Left lung (tissue), 10 donors: ENCODE results near the gene TCEA2. TPM values are rescaled to one million over a fixed set of nuclear protein-coding genes. Genes with fewer than 3 reads are reported as not detected.

Experiments used
- ATAC-seq: fragments of 200-7000 bp; cut with Tn5 transposase; one replicate; pipeline ENCODE4 v1.9.1; 2020; ENCODE audit warnings: moderate library complexity
- DNase-seq, 4 donors: peaks; one replicate each; pipeline ENCODE4 v3.0.0-alpha.2; 2013 to 2020
- H3K27ac ChIP-seq, 2 donors: fragments of 200-600 bp; sonication (generic) in 1 of 2; one replicate each; pipeline versions ENCODE4 v1.5.0 to v1.8.0; 2020 to 2021
- H3K27me3 ChIP-seq, 2 donors: fragments of 200-600 bp; sonication (generic) in 1 of 2; one replicate each; pipeline versions ENCODE4 v1.5.0 to v1.8.0; 2020 to 2021
- H3K36me3 ChIP-seq, 2 donors: fragments of 200-600 bp; sonication (generic) in 1 of 2; one replicate each; pipeline versions ENCODE4 v1.5.0 to v1.8.0; 2020 to 2021
- H3K4me1 ChIP-seq, 2 donors: fragments of 200-600 bp; one replicate each; pipeline ENCODE4 v1.8.0; 2021
- H3K4me3 ChIP-seq, 2 donors: fragments of 200-600 bp; sonication (generic) in 1 of 2; one replicate each; pipeline versions ENCODE4 v1.5.0 to v1.8.0; 2020 to 2021; ENCODE audit warnings: mild to moderate bottlenecking in 1 of 2
- H3K9me3 ChIP-seq, 2 donors: fragments of 200-600 bp; sonication (generic) in 1 of 2; one replicate each; pipeline versions ENCODE4 v1.5.0 to v1.8.0; 2020 to 2021
- intact Hi-C, 2 donors: fragments of 100-400 bp; cut with DNase I; formaldehyde crosslinking; loops; one replicate each; pipeline versions ENCODE4 v1.11.2 to v1.14.2; 2022
- polyA plus RNA-seq, 6 donors: library from polyadenylated mRNA; unstranded; fragments of 120-200 nt; gene quantifications; one replicate each; pipeline ENCODE4 v1.2.1, GENCODE V29; 2013; ENCODE audit not compliant: insufficient read length in 6 of 6
- total RNA-seq, 2 donors: library from RNA; stranded (reverse); fragmentation: NEBNext Ultra II Directional; extraction: Animal tissue kit (Norgen Biotek cat#: 25700); gene quantifications; one replicate each; pipeline ENCODE4 v1.2.1, GENCODE V29; 2021
- TF ChIP-seq, protein P1 (sequence below), 2 donors: fragments of 200-600 bp; sonication (generic) in 1 of 2; IDR thresholded peaks; one replicate each; pipeline versions ENCODE4 v1.5.0 to v1.8.0; 2021; ENCODE audit warnings: antibody characterized with exemption in 2 of 2
- donor health status: DM: no; HTN: yes; CAD: no.
- donor health status: DM: no; HTN: no; CAD: no.

The TCEA2 gene
- total and polyA plus RNA-seq, 8 donors = 31.2 to 93.0 (median 75.9) TPM

DNA sequence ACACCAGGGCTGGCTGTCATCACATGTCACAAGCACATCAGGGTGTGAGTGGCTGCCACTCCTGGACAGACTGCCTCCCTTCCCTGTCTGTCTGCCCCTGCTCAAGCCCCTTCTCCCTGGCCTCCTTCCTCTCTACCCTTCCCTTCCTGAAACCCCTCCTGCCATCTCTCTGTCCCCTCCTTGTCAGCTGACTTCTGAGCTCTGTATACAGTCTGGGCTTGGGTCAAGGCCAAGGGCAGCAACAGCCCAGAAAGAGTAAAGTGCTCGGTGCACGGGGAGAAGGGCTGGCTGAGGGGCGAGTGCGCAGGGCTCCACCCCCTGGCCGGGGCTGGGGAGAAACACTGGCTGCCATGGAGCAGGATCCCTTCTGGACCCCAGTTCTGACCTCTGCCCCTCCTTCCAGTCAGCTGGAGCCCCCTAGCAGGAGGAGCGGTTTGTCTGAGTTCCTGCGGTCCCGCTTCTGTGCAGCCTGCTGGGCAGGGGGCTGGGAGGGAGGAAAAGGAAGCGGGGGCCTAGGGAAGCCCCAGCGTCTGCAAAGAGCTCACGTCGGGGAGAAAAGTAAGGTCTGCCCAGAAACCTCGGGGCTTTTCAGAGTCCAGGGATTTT is 19.2 kb downstream of the TCEA2 start:
- no peaks in the 10 kb centered on the region for H3K36me3 ChIP-seq
- no peak for ATAC-seq
- intact Hi-C loops = no loop called here
- peak in 1 of 4 donors; percentile 72 for DNase-seq
- H3K27me3 ChIP-seq = peaks cover 21 to 41% of the 10 kb centered on the region in 2 donors
- H3K4me3 ChIP-seq = no peak overlapping the region
- TF ChIP-seq, protein P1, sequence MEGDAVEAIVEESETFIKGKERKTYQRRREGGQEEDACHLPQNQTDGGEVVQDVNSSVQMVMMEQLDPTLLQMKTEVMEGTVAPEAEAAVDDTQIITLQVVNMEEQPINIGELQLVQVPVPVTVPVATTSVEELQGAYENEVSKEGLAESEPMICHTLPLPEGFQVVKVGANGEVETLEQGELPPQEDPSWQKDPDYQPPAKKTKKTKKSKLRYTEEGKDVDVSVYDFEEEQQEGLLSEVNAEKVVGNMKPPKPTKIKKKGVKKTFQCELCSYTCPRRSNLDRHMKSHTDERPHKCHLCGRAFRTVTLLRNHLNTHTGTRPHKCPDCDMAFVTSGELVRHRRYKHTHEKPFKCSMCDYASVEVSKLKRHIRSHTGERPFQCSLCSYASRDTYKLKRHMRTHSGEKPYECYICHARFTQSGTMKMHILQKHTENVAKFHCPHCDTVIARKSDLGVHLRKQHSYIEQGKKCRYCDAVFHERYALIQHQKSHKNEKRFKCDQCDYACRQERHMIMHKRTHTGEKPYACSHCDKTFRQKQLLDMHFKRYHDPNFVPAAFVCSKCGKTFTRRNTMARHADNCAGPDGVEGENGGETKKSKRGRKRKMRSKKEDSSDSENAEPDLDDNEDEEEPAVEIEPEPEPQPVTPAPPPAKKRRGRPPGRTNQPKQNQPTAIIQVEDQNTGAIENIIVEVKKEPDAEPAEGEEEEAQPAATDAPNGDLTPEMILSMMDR (IDR thresholded peaks at IDR 0.05) = no peak
- H3K9me3 ChIP-seq = peaks cover 0 to 4% of the 10 kb centered on the region in 2 donors
- no peak overlapping the region for H3K27ac ChIP-seq
- peaks cover 22 to 57% of the 10 kb centered on the region in 2 donors for H3K4me1 ChIP-seq

DNA sequence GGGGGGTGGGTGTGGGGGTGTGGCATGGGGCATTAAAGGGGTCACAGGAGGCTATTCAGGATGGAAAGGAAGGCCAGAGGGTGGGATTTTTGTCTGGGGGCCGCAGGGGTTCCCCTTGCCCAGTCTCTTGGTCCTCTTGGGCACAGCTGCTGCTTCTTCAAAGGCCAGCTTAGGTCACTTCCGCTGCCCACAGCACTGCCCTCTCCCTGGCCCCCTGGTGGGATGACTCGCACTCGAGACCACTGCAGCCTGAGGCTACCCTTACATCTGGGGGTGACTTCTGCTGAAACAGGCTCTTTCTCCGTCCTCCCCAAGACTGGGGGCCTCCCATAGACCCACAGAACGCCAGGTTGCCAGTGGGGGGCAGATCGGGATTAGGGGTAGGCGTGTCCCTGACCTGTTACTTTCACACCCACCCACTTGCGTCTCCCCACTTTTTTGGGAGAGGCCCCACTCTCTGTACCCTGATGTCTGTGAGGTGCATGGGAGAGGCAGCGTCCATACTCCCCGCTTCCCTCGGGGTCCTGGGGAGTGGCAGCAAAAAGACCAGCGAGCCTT is 19.9 kb downstream of the TCEA2 start:
- Histone ChIP-seq H3K36me3 (no peaks in the 10 kb centered on the region), H3K27ac (peak overlapping the region in 1 of 2 donors; percentile 28), H3K4me3 (peak overlapping the region; percentile 43), H3K9me3 (peaks cover 0 to 5% of the 10 kb centered on the region in 2 donors), H3K27me3 (peaks cover 21 to 41% of the 10 kb centered on the region in 2 donors), H3K4me1 (peaks cover 21 to 57% of the 10 kb centered on the region in 2 donors)
- intact Hi-C loops = no loop called here
- TF ChIP-seq, protein P1 (IDR thresholded peaks at IDR 0.05) = no peak
- DNase-seq = peak in 1 of 4 donors; percentile 79
- no peak for ATAC-seq

DNA sequence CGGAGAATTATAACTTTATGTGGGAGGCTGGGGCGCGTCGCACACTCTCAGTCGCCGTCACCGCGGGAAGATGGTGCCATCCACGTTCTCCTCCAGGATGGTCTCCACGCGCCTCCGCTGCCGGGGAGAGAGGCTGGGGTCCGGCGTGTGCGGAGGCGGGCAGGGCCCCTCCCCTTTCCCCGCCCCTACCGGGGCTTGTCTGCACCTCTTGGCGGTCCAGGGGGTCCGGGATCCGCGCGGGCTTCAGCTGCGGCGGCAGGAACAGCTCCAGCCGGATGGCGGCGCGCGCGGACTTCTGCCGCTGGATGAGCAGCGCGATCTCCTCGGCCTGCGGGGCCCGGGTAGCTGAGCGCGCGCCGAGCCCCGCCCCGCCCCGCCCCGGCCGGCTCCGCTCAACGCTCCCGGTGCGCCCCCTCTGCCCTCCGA is 20.4 kb downstream of the TCEA2 start:
- intact Hi-C loops = no loop called here
- Histone ChIP-seq H3K36me3 (no peaks in the 10 kb centered on the region), H3K9me3 (peaks cover 0 to 6% of the 10 kb centered on the region in 2 donors), H3K27me3 (peaks cover 21 to 41% of the 10 kb centered on the region in 2 donors), H3K4me3 (peak overlapping the region; percentile 43), H3K27ac (peak overlapping the region in 1 of 2 donors; percentile 28), H3K4me1 (peaks cover 16 to 52% of the 10 kb centered on the region in 2 donors)
- DNase-seq (peak in 3 of 4 donors; percentile 81 to 97 (median 84)), ATAC-seq (peak; percentile 63)
- TF ChIP-seq, protein P1 (IDR thresholded peaks at IDR 0.05) = peak; percentile 58 to 65

DNA sequence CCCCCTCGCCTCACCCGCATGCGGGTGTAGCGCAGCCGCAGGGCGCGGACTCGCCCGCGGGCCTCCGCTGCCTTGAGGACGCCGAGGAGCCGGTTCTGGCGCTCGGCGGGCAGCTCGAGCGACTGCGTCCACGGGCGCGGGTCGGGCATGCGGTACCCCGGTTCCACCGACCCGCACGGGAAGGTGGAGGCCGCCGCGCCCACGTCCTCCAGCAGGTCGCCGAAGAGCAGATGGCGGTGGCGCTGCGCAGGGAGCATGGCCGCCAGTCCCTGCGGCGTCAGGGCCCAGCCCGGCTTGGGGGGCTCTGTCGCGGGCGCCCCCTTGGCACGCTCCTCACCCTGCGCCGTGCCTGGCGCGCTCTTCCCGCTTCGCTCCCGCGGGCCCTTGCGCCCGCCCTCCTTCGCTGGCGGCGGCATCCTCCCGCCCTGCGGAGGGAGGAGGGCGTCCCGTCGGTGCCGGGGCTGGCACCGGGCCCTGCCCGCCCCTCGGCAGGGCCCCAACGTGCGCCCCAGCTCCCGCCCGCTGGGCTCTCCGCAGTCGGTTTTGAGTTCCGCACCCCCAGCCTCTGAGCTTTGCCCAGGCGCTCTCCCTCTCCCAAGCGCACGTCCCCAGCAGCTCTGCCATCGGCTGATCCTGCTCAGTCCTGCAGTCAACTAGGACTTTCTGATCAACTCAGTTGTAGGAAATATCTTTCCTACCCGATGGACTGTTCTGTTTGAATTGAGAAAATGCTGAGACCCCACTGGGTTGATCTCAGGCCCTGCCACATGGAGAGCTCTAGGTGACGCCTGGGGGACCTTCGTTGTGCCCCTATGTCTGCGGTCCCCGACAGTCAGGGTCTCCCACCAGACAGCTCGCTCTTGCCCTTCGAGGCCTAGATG is 21.0 kb downstream of the TCEA2 start, which contains the start of gene LKAAEAR1:
LKAAEAR1 (minus strand) TSS at position 595 of the 881 bp plus-strand sequence; CDS start at position 416, 179 bp downstream.
- Histone ChIP-seq H3K9me3 (peaks cover 0 to 6% of the 10 kb centered on the region in 2 donors), H3K4me3 (peak within 1 kb of the TSS; percentile 43), H3K36me3 (no peaks in the 10 kb centered on the region), H3K27ac (peak within 1 kb of the TSS in 1 of 2 donors; percentile 28), H3K4me1 (peaks cover 10 to 45% of the 10 kb centered on the region in 2 donors), H3K27me3 (peaks cover 21 to 41% of the 10 kb centered on the region in 2 donors)
- TF ChIP-seq, protein P1 (IDR thresholded peaks at IDR 0.05) = no peak
- DNase-seq = no peak
- ATAC-seq = no peak
- intact Hi-C loops = no loop called here
